Cardiac fibroblast (primary cell): ENCODE measurements around the gene EGR4.
"Not testable (repeated sequence)": the region's sequence is repeated elsewhere in the genome, so short reads cannot be mapped to it uniquely, and the experiment has no call there.

ENCODE experiments used
- DNase-seq, 2 donors: peaks; one replicate each; pipeline versions ENCODE4 v3.0.0 to v3.0.0-alpha.2; 2010; ENCODE audit warnings: low read depth in 2 of 2
- H3K4me3 ChIP-seq, 2 donors: replicated peaks in 1 of 2; 1 replicate in 1 of 2; 2 replicates in 1 of 2; pipeline ENCODE4 v1.5.1; 2011; ENCODE audit warnings: low read depth in 2 of 2, low read length in 2 of 2, mild to moderate bottlenecking in 2 of 2, moderate library complexity in 1 of 2
- CTCF ChIP-seq: IDR thresholded peaks from one replicate; pipeline ENCODE4 v1.5.1; 2011; ENCODE audit warnings: low read depth, mild to moderate bottlenecking, low read length, inconsistent platforms

The EGR4 gene

GRCh38 chr2:73264332-73264606 lies 29.1 kb downstream of the EGR4 start:
- TF ChIP-seq CTCF: no peak
- no peak overlapping the region for H3K4me3 ChIP-seq
- DNase-seq: no peak

GRCh38 chr2:73263540-73264331 lies 29.6 kb downstream of the EGR4 start:
- no peak for DNase-seq
- H3K4me3 ChIP-seq: no peak overlapping the region
- TF ChIP-seq CTCF: no peak

GRCh38 chr2:73262691-73263429 lies 30.5 kb downstream of the EGR4 start:
- not testable (repeated sequence) for DNase-seq, H3K4me3 ChIP-seq

- DNase-seq: no peak
- TF ChIP-seq CTCF: no peak
- H3K4me3 ChIP-seq: no peak overlapping the region
Measured at GRCh38 chr2:73262108-73262651, 31.2 kb downstream of the EGR4 start.

GRCh38 chr2:73260338-73260984 lies 32.9 kb downstream of the EGR4 start:
- peak; percentile 72 for TF ChIP-seq CTCF
- no peak overlapping the region for H3K4me3 ChIP-seq
- DNase-seq: peak; percentile 70 to 73

GRCh38 chr2:73259704-73260337 lies 33.5 kb downstream of the EGR4 start:
- H3K4me3 ChIP-seq: no peak overlapping the region
- no peak for DNase-seq
- TF ChIP-seq CTCF: no peak
